ENCODE data around the gene BCL11B. TPM values are rescaled to one million over a fixed set of nuclear protein-coding genes. Genes with fewer than 3 reads are reported as not detected.

Gene BCL11B
- total and polyA plus RNA-seq, 10 of the 15 experiments (the other 5 are each of a cell fraction or from before 2014, with no cell fraction given): 0.38 to 5.5 (median 1.3) TPM

GRCh38 chr14:99125616-99126431, 146.2 kb downstream of the BCL11B start:
- DNase-seq (ENCODE audit: low read depth, low spot score) (no peak), FAIRE-seq (no peak), ATAC-seq (no peak)
- Histone ChIP-seq H3K27me3 (replicated peaks in 1 of 2; ENCODE audit: control insufficient read depth in 2 of 2, insufficient read depth in 2 of 2, low read length in 1 of 2) (no peaks in the 10 kb centered on the region), H3K27ac (ENCODE audit: control insufficient read depth, insufficient read depth) (no peak overlapping the region), H3K9me3 (replicated peaks; ENCODE audit: control insufficient read depth, insufficient read depth, low read length) (no peaks in the 10 kb centered on the region; the same call in 2 of the 3 replicates), H3K79me2 (ENCODE audit: control insufficient read depth, insufficient read depth, low read length) (no peaks in the 10 kb centered on the region), H3K4me3 (no peak overlapping the region), H3K4me2 (ENCODE audit: control insufficient read depth, insufficient read depth) (no peak overlapping the region), H3K36me3 (ENCODE audit: control insufficient read depth in 2 of 2, insufficient read depth in 2 of 2, low read length in 1 of 2) (no peaks in the 10 kb centered on the region), H2AFZ (ENCODE audit: control insufficient read depth, low read depth, low read length) (no peak overlapping the region), H3K4me1 (ENCODE audit: control insufficient read depth, insufficient read depth, low read length) (no peaks in the 10 kb centered on the region), H4K20me1 (ENCODE audit: control insufficient read depth, insufficient read depth) (no peaks in the 10 kb centered on the region), H3K9ac (ENCODE audit: control insufficient read depth, insufficient read depth, low read length) (no peak overlapping the region)
- RAD21 ChIA-PET (ENCODE audit: unreplicated experiment): no interaction called here
- in situ Hi-C loops (cut with MboI): no loop called here
- TF ChIP-seq MTA3 (IDR thresholded peaks at IDR 0.05; ENCODE audit: borderline replicate concordance, low read length): no peak
- no peak for TF ChIP-seq BCL11A (IDR thresholded peaks at IDR 0.05; ENCODE audit: low read depth, low read length)
- no peak for TF ChIP-seq TCF3 (IDR thresholded peaks at IDR 0.05; ENCODE audit: borderline replicate concordance, insufficient read depth, low read depth, low read length)
- no peak for TF ChIP-seq MYC (IDR thresholded peaks at IDR 0.05; ENCODE audit: insufficient read depth, insufficient read length, insufficient replicate concordance, low read length, severe bottlenecking)
- no peak for TF ChIP-seq NBN (IDR thresholded peaks at IDR 0.05)
- no peak for TF ChIP-seq ESRRA (IDR thresholded peaks at IDR 0.05; ENCODE audit: low read length)
- TF ChIP-seq MEF2B (IDR thresholded peaks at IDR 0.05; ENCODE audit: partially characterized antibody, poor library complexity, severe bottlenecking): no peak
- no peak for TF ChIP-seq TBL1XR1 (IDR thresholded peaks at IDR 0.05; ENCODE audit: low read depth, low read length)
- no peak for TF ChIP-seq TCF7 (IDR thresholded peaks at IDR 0.05; ENCODE audit: borderline replicate concordance)
- no peak for TF ChIP-seq BMI1 (IDR thresholded peaks at IDR 0.05; ENCODE audit: borderline replicate concordance)
- no peak for TF ChIP-seq SREBF1 (IDR thresholded peaks at IDR 0.05; ENCODE audit: low read length)
- no peak for TF ChIP-seq LARP7 (IDR thresholded peaks at IDR 0.05)
- no peak for TF ChIP-seq KAT2A (conservative IDR thresholded peaks at IDR 0.05; ENCODE audit: control insufficient read depth, low read depth, low read length)
- TF ChIP-seq SMAD5 (IDR thresholded peaks at IDR 0.05; ENCODE audit: low read depth): no peak
- no peak for TF ChIP-seq HCFC1 (IDR thresholded peaks at IDR 0.05; ENCODE audit: low read length)
- TF ChIP-seq SIX5 (IDR thresholded peaks at IDR 0.05; ENCODE audit: low read depth, low read length, severe bottlenecking): no peak
- no peak for TF ChIP-seq RAD51 (IDR thresholded peaks at IDR 0.05)
- no peak for TF ChIP-seq PAX8 (IDR thresholded peaks at IDR 0.05)
- TF ChIP-seq ATF3 (IDR thresholded peaks at IDR 0.05; ENCODE audit: borderline replicate concordance, extremely low read depth, low read depth, low read length): no peak
- CTCF ChIA-PET: no interaction called here
- intact Hi-C loops (cut with micrococcal nuclease; ENCODE audit: unreplicated experiment): no loop called here
- BruUV-seq (replicated peaks): no TSS peak
- SMC1A ChIA-PET (ENCODE audit: uncharacterized antibody, unreplicated experiment): no interaction called here
- 1% methylated on average over 4 of the region's 4 CpGs for WGBS (ENCODE audit: insufficient coverage, insufficient replicate concordance, low lambda C conversion rate, missing lambda C conversion rate)
- POLR2A ChIA-PET: no interaction called here
